Measurements from ENCODE around the gene ATP8B3.
"Not testable (repeated sequence)": the region's sequence is repeated elsewhere in the genome, so short reads cannot be mapped to it uniquely, and the experiment has no call there.

ATP8B3 gene

GRCh38 chr19:1762243-1763117, 49.6 kb downstream of the ATP8B3 start:
- Histone ChIP-seq H3K56ac (ENCODE audit: low read length) (no peak overlapping the region), H2BK120ac (ENCODE audit: low read depth, low read length) (no peak overlapping the region), H3K79me2 (ENCODE audit: control insufficient read depth, insufficient read depth, low read length) (no peaks in the 10 kb centered on the region), H2AK5ac (ENCODE audit: low read length) (no peak overlapping the region), H2BK15ac (replicated peaks; ENCODE audit: low read depth) (no peak overlapping the region), H4K8ac (ENCODE audit: low read depth, low read length) (no peak overlapping the region), H3K4ac (ENCODE audit: low read depth, low read length) (no peak overlapping the region), H3K27ac (ENCODE audit: low read depth, low read length) (no peak overlapping the region), H3K79me1 (ENCODE audit: low read length) (no peaks in the 10 kb centered on the region), H4K5ac (ENCODE audit: low read length) (no peak overlapping the region), H3K4me1 (ENCODE audit: control insufficient read depth, low read depth, low read length) (no peaks in the 10 kb centered on the region), H3K36me3 (ENCODE audit: control insufficient read depth, insufficient read depth, low read length) (no peaks in the 10 kb centered on the region), H3K4me2 (ENCODE audit: low read length) (no peak overlapping the region), H3K9ac (ENCODE audit: low read length) (no peak overlapping the region), H3K27me3 (ENCODE audit: insufficient read depth, low read length, poor library complexity) (peaks cover 88% of the 10 kb centered on the region), H3K18ac (ENCODE audit: low read length) (no peak overlapping the region), H3K4me3 (ENCODE audit: low read length) (no peak overlapping the region), H2BK5ac (ENCODE audit: low read length) (no peak overlapping the region), H3K23ac (ENCODE audit: low read length) (no peak overlapping the region)
- WGBS (ENCODE audit: extremely low coverage, insufficient coverage, low lambda C conversion rate), result no CpG with 5 or more reads among the region's 56 CpGs
- no peak for DNase-seq

- Histone ChIP-seq H3K4me3 (ENCODE audit: low read length) (no peak overlapping the region), H3K4me1 (ENCODE audit: control insufficient read depth, low read depth, low read length) (no peaks in the 10 kb centered on the region), H3K4ac (ENCODE audit: low read depth, low read length) (no peak overlapping the region), H3K56ac (ENCODE audit: low read length) (no peak overlapping the region), H2BK5ac (ENCODE audit: low read length) (no peak overlapping the region), H3K79me1 (ENCODE audit: low read length) (no peaks in the 10 kb centered on the region), H2AK5ac (ENCODE audit: low read length) (no peak overlapping the region), H2BK15ac (replicated peaks; ENCODE audit: low read depth) (no peak overlapping the region), H3K27ac (ENCODE audit: low read depth, low read length) (no peak overlapping the region), H4K8ac (ENCODE audit: low read depth, low read length) (no peak overlapping the region), H3K9ac (ENCODE audit: low read length) (no peak overlapping the region), H3K36me3 (ENCODE audit: control insufficient read depth, insufficient read depth, low read length) (no peaks in the 10 kb centered on the region), H3K23ac (ENCODE audit: low read length) (no peak overlapping the region), H3K4me2 (ENCODE audit: low read length) (no peak overlapping the region), H2BK120ac (ENCODE audit: low read depth, low read length) (no peak overlapping the region), H4K5ac (ENCODE audit: low read length) (no peak overlapping the region), H3K18ac (ENCODE audit: low read length) (no peak overlapping the region), H3K27me3 (ENCODE audit: insufficient read depth, low read length, poor library complexity) (peaks cover 89% of the 10 kb centered on the region), H3K79me2 (ENCODE audit: control insufficient read depth, insufficient read depth, low read length) (no peaks in the 10 kb centered on the region)
- DNase-seq, result no peak
- WGBS (ENCODE audit: extremely low coverage, insufficient coverage, low lambda C conversion rate), result no CpG with 5 or more reads among the region's 30 CpGs
These were observed 50.4 kb downstream of the ATP8B3 start for GRCh38 chr19:1761528-1762242.

DNA sequence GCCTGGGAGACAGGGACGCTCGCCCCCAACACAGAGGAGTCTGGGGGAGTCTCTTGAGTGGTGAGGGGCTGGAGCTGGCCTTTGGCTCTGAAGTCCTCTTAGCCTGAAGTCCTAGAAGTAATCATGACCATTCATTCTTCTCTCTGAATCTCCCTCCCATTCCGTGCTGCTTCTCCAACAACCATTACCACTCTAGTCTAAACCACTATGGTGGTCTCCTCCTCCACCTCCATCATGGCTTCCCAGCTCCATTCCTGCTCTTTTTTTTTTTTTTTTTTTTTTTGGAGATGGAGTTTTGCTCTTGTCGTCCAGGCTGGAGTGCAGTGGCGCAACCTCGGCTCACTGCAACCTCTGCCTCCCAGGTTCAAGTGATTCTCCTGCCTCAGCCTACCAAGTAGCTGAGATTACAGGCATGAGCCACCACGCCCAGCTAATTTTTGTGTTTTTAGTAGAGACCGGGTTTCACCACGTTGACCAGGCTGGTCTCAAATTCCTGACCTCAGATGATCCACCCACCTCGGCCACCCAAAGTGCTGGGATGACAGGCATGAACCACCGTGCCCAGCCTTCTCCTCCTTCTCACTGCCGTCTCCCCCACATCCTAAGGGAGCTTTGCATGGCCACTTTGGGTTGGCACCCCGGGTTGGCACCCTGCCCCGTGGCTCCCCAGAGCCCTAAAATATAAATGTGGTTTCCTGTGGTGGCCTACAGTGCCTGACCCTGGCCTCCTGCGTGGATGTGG, 51.1 kb downstream of the ATP8B3 start:
- DNase-seq; H3K9ac ChIP-seq (ENCODE audit: low read length); H2AK5ac ChIP-seq (ENCODE audit: low read length); H4K8ac ChIP-seq (ENCODE audit: low read depth, low read length); H3K27ac ChIP-seq (ENCODE audit: low read depth, low read length); H3K23ac ChIP-seq (ENCODE audit: low read length); H2BK120ac ChIP-seq (ENCODE audit: low read depth, low read length); H3K4me2 ChIP-seq (ENCODE audit: low read length); H3K4me3 ChIP-seq (ENCODE audit: low read length); H3K36me3 ChIP-seq (ENCODE audit: control insufficient read depth, insufficient read depth, low read length); H3K79me2 ChIP-seq (ENCODE audit: control insufficient read depth, insufficient read depth, low read length); H3K79me1 ChIP-seq (ENCODE audit: low read length); H3K18ac ChIP-seq (ENCODE audit: low read length); H3K4me1 ChIP-seq (ENCODE audit: control insufficient read depth, low read depth, low read length); H2BK5ac ChIP-seq (ENCODE audit: low read length); H2BK15ac ChIP-seq (replicated peaks; ENCODE audit: low read depth); H3K56ac ChIP-seq (ENCODE audit: low read length); H3K4ac ChIP-seq (ENCODE audit: low read depth, low read length); H4K5ac ChIP-seq (ENCODE audit: low read length): not testable (repeated sequence)
- WGBS (ENCODE audit: extremely low coverage, insufficient coverage, low lambda C conversion rate), result no CpG with 5 or more reads among the region's 15 CpGs
- H3K27me3 ChIP-seq (ENCODE audit: insufficient read depth, low read length, poor library complexity), result peaks cover 89% of the 10 kb centered on the region

- no peak overlapping the region for H3K9ac ChIP-seq (ENCODE audit: low read length)
- no peak overlapping the region for H3K4ac ChIP-seq (ENCODE audit: low read depth, low read length)
- H3K56ac ChIP-seq (ENCODE audit: low read length), result no peak overlapping the region
- H3K4me2 ChIP-seq (ENCODE audit: low read length), result no peak overlapping the region
- H2AK5ac ChIP-seq (ENCODE audit: low read length), result no peak overlapping the region
- no peaks in the 10 kb centered on the region for H3K36me3 ChIP-seq (ENCODE audit: control insufficient read depth, insufficient read depth, low read length)
- no peak overlapping the region for H2BK120ac ChIP-seq (ENCODE audit: low read depth, low read length)
- H3K4me1 ChIP-seq (ENCODE audit: control insufficient read depth, low read depth, low read length), result no peaks in the 10 kb centered on the region
- no peaks in the 10 kb centered on the region for H3K79me1 ChIP-seq (ENCODE audit: low read length)
- no peak overlapping the region for H2BK5ac ChIP-seq (ENCODE audit: low read length)
- H3K27me3 ChIP-seq (ENCODE audit: insufficient read depth, low read length, poor library complexity), result peaks cover 89% of the 10 kb centered on the region
- no peak overlapping the region for H3K27ac ChIP-seq (ENCODE audit: low read depth, low read length)
- DNase-seq, result no peak
- H3K18ac ChIP-seq (ENCODE audit: low read length), result no peak overlapping the region
- H3K4me3 ChIP-seq (ENCODE audit: low read length), result no peak overlapping the region
- H3K23ac ChIP-seq (ENCODE audit: low read length), result no peak overlapping the region
- no peak overlapping the region for H2BK15ac ChIP-seq (replicated peaks; ENCODE audit: low read depth)
- no CpG with 5 or more reads among the region's 17 CpGs for WGBS (ENCODE audit: extremely low coverage, insufficient coverage, low lambda C conversion rate)
- H3K79me2 ChIP-seq (ENCODE audit: control insufficient read depth, insufficient read depth, low read length), result no peaks in the 10 kb centered on the region
- H4K8ac ChIP-seq (ENCODE audit: low read depth, low read length), result no peak overlapping the region
- H4K5ac ChIP-seq (ENCODE audit: low read length), result no peak overlapping the region
These were observed 52.1 kb downstream of the ATP8B3 start for GRCh38 chr19:1760020-1760419.

- DNase-seq, result no peak
- Histone ChIP-seq H2AK5ac (ENCODE audit: low read length) (no peak overlapping the region), H3K27ac (ENCODE audit: low read depth, low read length) (no peak overlapping the region), H3K79me1 (ENCODE audit: low read length) (no peaks in the 10 kb centered on the region), H3K4me1 (ENCODE audit: control insufficient read depth, low read depth, low read length) (no peaks in the 10 kb centered on the region), H2BK120ac (ENCODE audit: low read depth, low read length) (no peak overlapping the region), H4K8ac (ENCODE audit: low read depth, low read length) (no peak overlapping the region), H3K9ac (ENCODE audit: low read length) (no peak overlapping the region), H3K4ac (ENCODE audit: low read depth, low read length) (no peak overlapping the region), H3K23ac (ENCODE audit: low read length) (no peak overlapping the region), H3K27me3 (ENCODE audit: insufficient read depth, low read length, poor library complexity) (peaks cover 88% of the 10 kb centered on the region), H3K56ac (ENCODE audit: low read length) (no peak overlapping the region), H4K5ac (ENCODE audit: low read length) (no peak overlapping the region), H2BK15ac (replicated peaks; ENCODE audit: low read depth) (no peak overlapping the region), H3K4me3 (ENCODE audit: low read length) (no peak overlapping the region), H3K79me2 (ENCODE audit: control insufficient read depth, insufficient read depth, low read length) (no peaks in the 10 kb centered on the region), H3K36me3 (ENCODE audit: control insufficient read depth, insufficient read depth, low read length) (no peaks in the 10 kb centered on the region), H2BK5ac (ENCODE audit: low read length) (no peak overlapping the region), H3K4me2 (ENCODE audit: low read length) (no peak overlapping the region), H3K18ac (ENCODE audit: low read length) (no peak overlapping the region)
- no CpG with 5 or more reads among the region's 16 CpGs for WGBS (ENCODE audit: extremely low coverage, insufficient coverage, low lambda C conversion rate)
These were observed 52.8 kb downstream of the ATP8B3 start for GRCh38 chr19:1758959-1759903.
